ENCODE results near the gene RAP1GDS1.

The RAP1GDS1 gene

GRCh38 chr4:98232202-98232601, 29.0 kb upstream of the RAP1GDS1 start:
- H3K4me2 ChIP-seq (ENCODE audit: low read length): no peak overlapping the region
- H3K79me2 ChIP-seq: no peaks in the 10 kb centered on the region
- no peak overlapping the region for H3K27ac ChIP-seq
- H3K4me1 ChIP-seq: no peaks in the 10 kb centered on the region
- no peak overlapping the region for H2AFZ ChIP-seq
- TF ChIP-seq CTCF (IDR thresholded peaks at IDR 0.05): no peak
- no peaks in the 10 kb centered on the region for H3K27me3 ChIP-seq (ENCODE audit: control insufficient read depth, insufficient read depth, low read length)
- H3K4me3 ChIP-seq (ENCODE audit: low read depth, low read length): no peak overlapping the region
- no peak overlapping the region for H3K9ac ChIP-seq
- H3K9me3 ChIP-seq (ENCODE audit: control insufficient read depth, low read length): no peaks in the 10 kb centered on the region
- no peaks in the 10 kb centered on the region for H3K36me3 ChIP-seq (ENCODE audit: control insufficient read depth, insufficient read depth, low read length)

GRCh38 chr4:98237204-98237603, 24.0 kb upstream of the RAP1GDS1 start:
- Histone ChIP-seq H2AFZ (no peak overlapping the region), H3K4me1 (no peaks in the 10 kb centered on the region), H3K27me3 (ENCODE audit: control insufficient read depth, insufficient read depth, low read length) (no peaks in the 10 kb centered on the region), H3K4me3 (ENCODE audit: low read depth, low read length) (no peak overlapping the region), H3K9me3 (ENCODE audit: control insufficient read depth, low read length) (no peaks in the 10 kb centered on the region), H3K36me3 (ENCODE audit: control insufficient read depth, insufficient read depth, low read length) (no peaks in the 10 kb centered on the region), H3K9ac (no peak overlapping the region), H3K27ac (no peak overlapping the region), H3K79me2 (no peaks in the 10 kb centered on the region), H3K4me2 (ENCODE audit: low read length) (no peak overlapping the region)
- TF ChIP-seq CTCF (IDR thresholded peaks at IDR 0.05): no peak

GRCh38 chr4:98242063-98242462, 19.1 kb upstream of the RAP1GDS1 start:
- Histone ChIP-seq H2AFZ (no peak overlapping the region), H3K9ac (no peak overlapping the region), H3K4me2 (ENCODE audit: low read length) (no peak overlapping the region), H3K79me2 (no peaks in the 10 kb centered on the region), H3K4me1 (no peaks in the 10 kb centered on the region), H3K9me3 (ENCODE audit: control insufficient read depth, low read length) (no peaks in the 10 kb centered on the region), H3K36me3 (ENCODE audit: control insufficient read depth, insufficient read depth, low read length) (no peaks in the 10 kb centered on the region), H3K27me3 (ENCODE audit: control insufficient read depth, insufficient read depth, low read length) (no peaks in the 10 kb centered on the region), H3K4me3 (ENCODE audit: low read depth, low read length) (no peak overlapping the region), H3K27ac (no peak overlapping the region)
- TF ChIP-seq CTCF (IDR thresholded peaks at IDR 0.05): no peak

- Histone ChIP-seq H2AFZ (no peak overlapping the region), H3K4me3 (ENCODE audit: low read depth, low read length) (no peak overlapping the region), H3K27me3 (ENCODE audit: control insufficient read depth, insufficient read depth, low read length) (no peaks in the 10 kb centered on the region), H3K4me1 (no peaks in the 10 kb centered on the region), H3K79me2 (no peaks in the 10 kb centered on the region), H3K27ac (no peak overlapping the region), H3K36me3 (ENCODE audit: control insufficient read depth, insufficient read depth, low read length) (no peaks in the 10 kb centered on the region), H3K9me3 (ENCODE audit: control insufficient read depth, low read length) (no peaks in the 10 kb centered on the region), H3K4me2 (ENCODE audit: low read length) (no peak overlapping the region), H3K9ac (no peak overlapping the region)
- TF ChIP-seq CTCF (IDR thresholded peaks at IDR 0.05): no peak
These were observed 18.6 kb upstream of the RAP1GDS1 start for GRCh38 chr4:98242538-98242937.

GRCh38 chr4:98245226-98245625, 16.0 kb upstream of the RAP1GDS1 start:
- no peak overlapping the region for H3K27ac ChIP-seq
- no peaks in the 10 kb centered on the region for H3K36me3 ChIP-seq (ENCODE audit: control insufficient read depth, insufficient read depth, low read length)
- no peaks in the 10 kb centered on the region for H3K27me3 ChIP-seq (ENCODE audit: control insufficient read depth, insufficient read depth, low read length)
- H3K79me2 ChIP-seq: no peaks in the 10 kb centered on the region
- no peaks in the 10 kb centered on the region for H3K9me3 ChIP-seq (ENCODE audit: control insufficient read depth, low read length)
- H3K4me2 ChIP-seq (ENCODE audit: low read length): no peak overlapping the region
- H2AFZ ChIP-seq: no peak overlapping the region
- no peaks in the 10 kb centered on the region for H3K4me1 ChIP-seq
- TF ChIP-seq CTCF (IDR thresholded peaks at IDR 0.05): no peak
- H3K4me3 ChIP-seq (ENCODE audit: low read depth, low read length): no peak overlapping the region
- H3K9ac ChIP-seq: no peak overlapping the region
